Activated T-cell treated with anti-CD3 and anti-CD28 coated beads for 4 hours (primary cell): Measurements from ENCODE around the gene TAAR9.
A peak's percentile ranks its signal among the peaks of the same experiment; 100 is the strongest.

Source experiments
- DNase-seq: peaks from one replicate; pipeline ENCODE4 v3.0.0-alpha.2; 2020

Gene TAAR9, protein sequence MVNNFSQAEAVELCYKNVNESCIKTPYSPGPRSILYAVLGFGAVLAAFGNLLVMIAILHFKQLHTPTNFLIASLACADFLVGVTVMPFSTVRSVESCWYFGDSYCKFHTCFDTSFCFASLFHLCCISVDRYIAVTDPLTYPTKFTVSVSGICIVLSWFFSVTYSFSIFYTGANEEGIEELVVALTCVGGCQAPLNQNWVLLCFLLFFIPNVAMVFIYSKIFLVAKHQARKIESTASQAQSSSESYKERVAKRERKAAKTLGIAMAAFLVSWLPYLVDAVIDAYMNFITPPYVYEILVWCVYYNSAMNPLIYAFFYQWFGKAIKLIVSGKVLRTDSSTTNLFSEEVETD

DNA sequence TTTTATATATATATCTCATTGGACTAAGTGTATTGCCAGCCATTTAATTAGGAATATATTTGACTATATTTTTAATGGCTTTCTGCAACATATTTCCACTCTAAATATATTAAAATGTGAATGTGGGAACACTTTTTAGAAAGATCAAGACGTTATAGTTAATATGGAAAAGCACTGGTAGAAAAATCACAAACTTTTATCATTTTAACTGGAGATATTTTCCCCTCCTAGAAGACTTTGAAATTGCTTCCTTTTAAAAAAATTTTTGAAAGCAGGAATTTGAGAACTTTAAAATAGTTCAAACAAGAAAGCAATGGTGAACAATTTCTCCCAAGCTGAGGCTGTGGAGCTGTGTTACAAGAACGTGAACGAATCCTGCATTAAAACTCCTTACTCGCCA, at the start of gene TAAR9:
TSS of gene TAAR9 (plus strand) at position 301 of the 400 bp plus-strand sequence. CDS start at position 314, 13 bp downstream.
- DNase-seq = no peak

DNA sequence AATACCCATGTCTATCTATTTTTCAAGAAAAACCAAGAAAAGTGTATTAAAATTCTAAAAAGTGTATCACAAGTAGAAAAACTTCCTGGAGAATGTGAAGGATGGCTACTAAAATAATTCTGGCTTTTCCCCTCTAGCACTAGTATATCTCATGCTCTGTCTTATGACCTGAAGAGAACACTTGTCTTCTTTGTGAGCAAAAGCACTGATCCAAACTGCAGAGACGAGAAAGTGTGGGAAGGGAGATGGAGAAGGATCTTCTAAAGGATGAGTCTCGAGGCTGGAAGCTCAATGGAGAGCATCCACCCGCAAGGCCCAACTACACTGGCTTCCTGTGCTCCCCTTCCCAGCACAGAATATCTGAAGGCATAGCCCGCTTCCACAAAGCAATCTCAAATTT, 48.7 kb upstream of the TAAR9 start:
- DNase-seq = no peak

DNA sequence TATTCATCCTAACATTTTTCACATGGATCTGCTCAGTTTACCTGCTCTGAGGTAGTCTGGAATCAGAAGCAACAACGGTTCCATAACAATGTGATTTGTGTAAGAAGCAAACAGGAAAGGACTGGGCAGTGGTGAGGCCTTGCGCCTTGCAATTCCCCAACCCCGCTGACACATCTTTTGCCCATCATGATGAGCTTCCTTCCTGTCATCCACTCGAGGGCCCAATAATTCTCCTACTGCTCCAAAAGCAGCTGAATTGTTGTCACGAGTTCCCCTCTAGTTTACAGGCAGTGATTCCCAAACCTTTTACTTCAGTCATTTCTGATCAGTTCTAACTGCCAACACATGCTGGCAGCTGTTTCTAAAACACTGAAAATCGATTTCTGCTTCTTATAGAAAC, 48.1 kb upstream of the TAAR9 start:
- DNase-seq = no peak

DNA sequence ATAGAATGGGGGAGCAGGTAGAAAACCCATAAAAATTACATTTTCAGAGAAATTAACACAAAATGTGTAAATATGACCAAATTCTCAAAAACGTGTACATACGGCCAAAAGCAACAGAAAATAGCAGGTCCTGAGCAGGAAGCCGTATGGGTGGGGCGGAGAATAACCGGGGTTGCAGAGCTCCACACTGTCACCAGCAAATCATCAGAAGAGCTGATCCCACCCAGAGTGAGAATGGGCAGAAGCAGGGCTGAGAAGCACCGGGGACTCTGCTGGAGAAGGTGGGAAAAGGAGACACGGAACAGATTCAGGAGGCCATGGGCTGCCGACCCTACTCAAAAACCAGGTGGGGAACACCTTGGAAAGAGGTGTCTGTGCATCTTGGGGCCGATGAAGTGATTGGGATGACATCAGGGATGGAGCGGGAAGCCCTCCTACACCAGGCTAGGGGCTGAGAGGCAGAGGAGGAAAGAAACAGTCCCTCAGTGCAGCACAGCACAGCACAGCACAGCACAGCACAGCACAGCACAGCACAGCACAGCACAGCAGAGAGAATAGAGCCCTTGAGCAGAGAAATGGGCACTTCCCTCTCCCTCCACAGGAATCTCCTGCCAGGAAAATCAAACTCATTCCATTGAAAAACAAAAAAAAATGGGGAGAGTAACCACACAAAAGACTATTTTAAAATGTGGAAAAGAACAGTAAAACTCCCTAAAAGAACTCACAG, 47.4 kb upstream of the TAAR9 start:
- DNase-seq = no peak

DNA sequence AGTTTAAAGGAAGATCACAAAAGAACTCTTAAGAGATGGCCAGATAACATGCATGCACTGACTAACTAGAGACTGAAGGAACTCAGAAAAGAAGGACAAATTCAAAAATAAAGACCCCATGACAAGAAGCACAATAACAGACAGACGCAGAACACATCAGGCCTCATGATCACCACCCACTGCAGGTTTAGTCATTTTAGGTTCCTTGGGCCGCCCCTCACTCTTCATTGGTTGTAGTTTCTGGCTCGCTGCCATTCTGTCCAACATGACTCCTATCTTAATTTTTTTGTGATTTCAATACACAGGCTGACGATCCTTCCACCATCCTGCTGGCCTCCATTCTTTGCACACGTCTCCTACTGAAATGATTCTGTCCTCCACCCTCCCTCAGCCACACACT, 46.8 kb upstream of the TAAR9 start:
- DNase-seq = no peak

DNA sequence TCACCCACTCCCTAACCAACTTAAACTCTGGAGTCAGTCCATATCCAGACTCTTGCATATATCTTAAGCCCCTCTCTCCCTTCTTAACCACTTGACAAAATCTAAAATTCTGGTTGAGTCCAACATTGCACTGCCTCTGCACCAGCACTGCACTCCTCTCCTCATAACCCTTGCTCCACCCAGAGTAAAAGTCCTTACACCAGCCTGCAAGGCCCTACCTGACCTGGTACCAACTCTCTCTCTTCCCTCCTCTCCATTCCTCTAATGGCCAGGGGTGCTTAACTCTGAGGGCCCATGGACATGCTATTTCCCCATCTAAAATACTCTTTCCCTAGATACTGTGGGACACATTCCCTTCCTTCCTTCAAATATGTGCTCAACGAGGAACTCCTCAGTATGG, 46.2 kb upstream of the TAAR9 start:
- DNase-seq = no peak

DNA sequence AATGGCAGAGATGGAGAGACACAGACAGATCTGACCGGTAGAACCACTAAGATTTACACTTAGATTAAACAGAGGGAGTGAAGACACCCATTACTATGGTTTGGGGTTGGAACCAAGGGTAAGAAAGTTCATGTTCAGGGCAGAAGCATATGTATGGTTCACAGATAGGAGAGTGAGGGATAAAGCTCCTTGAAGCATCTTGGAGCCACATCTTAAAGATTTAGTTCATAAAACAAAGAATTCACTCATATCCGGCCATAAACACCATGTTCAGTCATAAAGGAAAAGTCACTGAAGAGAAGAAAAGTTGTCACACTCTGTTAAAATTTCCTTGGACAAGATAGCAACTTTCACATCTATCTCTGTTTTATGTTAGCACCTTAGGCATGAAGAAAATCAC, 43.1 kb upstream of the TAAR9 start:
- DNase-seq = no peak

DNA sequence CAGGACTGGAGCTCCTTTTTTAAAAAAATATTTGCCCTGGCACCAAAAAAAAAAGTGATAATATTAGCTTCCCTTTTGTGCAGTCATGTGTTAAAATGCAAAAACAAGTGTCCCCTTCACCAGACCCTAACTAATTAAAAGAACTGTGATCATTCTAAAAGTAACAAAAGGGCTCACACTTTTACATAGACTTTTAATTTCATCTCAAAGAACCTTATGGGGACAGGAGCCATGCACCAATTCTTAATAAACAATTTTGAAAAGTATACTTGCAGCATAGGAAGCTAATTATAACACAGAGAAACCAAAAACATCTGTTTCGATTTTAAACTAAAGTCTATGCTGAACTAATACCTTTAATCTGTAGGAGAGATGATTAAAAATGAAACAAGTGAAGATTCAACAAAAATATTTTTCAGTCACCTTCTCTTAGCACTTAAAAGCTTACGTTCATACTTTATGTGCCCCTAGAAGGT, 42.4 kb upstream of the TAAR9 start:
- DNase-seq = no peak

DNA sequence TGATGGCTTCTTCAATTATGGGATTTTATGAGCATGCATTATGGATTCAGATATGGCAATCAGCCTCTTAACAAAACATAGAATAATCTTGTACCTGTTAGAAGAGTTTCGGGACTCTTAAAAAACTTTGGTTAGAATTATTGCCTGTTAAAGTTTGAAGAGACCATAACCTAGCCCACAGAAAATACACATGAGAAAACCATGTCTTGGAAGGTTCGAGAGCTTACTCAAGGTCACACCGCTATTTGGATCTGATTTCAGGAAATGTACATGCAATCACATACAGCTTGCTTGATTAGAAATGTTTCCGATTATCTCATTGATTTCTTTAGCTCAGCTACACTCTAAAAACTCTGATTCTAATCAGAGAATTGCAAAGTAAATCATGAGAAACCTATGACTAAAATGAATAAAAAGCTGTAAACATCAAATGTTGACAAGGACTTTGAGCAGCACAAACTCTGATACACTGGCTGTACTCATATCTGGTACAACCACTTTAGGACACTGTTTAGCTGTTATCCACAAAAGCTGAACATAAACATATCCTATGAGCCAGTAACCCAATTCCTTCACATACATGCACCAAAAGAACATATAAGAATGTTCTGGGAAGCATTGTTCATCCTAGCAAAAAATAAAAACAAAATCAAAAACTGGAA, 41.4 kb upstream of the TAAR9 start:
- no peak for DNase-seq

DNA sequence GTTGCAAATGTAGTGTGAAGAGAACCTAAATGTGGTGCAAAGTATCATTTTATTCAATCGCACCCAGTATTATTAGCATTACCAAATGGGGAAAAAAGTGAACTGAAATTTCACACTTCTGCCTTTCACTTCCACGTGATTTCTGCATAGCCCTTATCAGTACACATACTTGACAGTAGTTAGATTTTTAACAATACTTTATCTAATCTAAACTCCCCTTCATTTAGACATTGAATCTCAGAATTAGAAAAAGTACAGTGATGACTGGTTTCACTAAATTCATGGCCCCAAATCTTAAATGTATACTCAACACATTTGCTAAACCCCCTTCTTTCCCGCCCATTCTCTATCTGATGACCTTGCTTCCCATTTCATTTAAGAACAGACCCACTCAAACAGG, 39.4 kb upstream of the TAAR9 start:
- no peak for DNase-seq

DNA sequence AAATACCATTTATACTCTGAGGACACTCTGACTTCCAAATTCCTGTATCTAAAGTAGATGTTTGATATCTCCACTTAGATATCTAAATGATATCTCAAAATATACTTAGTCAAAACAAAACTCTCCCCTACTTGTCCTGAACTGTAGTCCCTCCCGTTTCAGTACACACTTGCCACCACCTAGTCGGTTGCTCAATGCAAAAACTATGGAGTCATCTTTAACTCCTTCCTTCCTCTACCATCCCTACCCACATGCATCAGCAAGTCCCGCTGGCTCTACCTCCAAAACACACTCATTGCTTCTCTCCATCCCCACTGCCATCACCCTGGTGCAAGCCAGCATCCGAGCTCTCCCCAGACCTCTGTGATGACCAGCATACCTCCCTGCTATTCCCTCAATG, 38.3 kb upstream of the TAAR9 start:
- DNase-seq = no peak

DNA sequence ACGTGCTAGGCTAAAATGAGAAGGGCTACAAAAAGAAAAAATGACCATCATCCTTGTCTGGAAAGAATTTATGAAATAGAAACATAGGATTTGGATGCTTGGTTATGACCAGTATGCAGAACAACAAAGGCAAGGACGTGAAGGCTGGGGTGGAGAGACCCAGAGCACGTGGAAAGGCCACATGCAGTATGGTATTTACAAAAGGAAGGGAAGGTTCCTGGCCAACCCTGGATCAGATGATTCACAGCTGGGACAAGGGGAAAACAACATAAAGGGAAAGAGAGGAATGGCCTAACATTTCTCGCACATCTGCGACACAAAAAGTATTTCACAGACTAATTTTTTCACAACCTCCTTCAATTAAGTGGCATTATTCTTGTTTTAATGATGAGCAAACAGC, 33.3 kb upstream of the TAAR9 start:
- DNase-seq = no peak

DNA sequence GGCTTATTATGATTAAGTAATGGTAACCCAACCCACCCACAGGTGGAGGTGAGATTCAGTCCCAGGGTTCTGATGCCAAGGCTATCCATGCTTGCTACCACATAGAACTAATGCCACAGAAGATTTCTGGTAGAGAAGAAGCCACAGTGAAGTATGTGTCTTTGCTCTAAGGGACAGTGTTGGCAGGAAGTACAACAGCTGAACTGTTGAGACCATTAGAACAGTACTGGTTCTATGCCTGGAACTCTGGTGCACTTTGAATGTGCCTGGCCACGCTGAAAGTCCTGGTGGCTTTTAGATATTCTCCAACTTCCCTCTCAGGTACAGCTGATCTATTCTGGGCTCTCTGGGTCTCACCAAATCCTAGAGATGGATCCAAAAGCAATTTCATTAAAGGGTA, 32.9 kb upstream of the TAAR9 start:
- DNase-seq = no peak

DNA sequence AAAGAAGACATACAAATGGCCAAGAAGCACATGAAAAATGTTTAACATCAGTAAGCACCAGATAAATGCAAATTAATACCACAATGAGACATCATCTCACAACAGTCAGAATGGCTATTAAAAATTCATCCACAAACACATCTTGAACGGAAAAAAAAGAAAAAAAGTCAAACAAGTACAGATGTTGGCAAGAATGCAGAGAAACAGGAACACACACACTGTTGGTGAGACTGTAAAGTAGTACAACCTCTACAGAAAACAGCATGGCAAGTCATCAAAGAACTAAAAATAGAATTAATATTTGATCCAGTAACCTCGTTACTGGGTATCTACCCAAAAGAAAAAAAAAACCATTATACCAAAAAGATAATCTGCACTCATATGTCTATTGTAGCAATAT, 31.6 kb upstream of the TAAR9 start:
- no peak for DNase-seq

DNA sequence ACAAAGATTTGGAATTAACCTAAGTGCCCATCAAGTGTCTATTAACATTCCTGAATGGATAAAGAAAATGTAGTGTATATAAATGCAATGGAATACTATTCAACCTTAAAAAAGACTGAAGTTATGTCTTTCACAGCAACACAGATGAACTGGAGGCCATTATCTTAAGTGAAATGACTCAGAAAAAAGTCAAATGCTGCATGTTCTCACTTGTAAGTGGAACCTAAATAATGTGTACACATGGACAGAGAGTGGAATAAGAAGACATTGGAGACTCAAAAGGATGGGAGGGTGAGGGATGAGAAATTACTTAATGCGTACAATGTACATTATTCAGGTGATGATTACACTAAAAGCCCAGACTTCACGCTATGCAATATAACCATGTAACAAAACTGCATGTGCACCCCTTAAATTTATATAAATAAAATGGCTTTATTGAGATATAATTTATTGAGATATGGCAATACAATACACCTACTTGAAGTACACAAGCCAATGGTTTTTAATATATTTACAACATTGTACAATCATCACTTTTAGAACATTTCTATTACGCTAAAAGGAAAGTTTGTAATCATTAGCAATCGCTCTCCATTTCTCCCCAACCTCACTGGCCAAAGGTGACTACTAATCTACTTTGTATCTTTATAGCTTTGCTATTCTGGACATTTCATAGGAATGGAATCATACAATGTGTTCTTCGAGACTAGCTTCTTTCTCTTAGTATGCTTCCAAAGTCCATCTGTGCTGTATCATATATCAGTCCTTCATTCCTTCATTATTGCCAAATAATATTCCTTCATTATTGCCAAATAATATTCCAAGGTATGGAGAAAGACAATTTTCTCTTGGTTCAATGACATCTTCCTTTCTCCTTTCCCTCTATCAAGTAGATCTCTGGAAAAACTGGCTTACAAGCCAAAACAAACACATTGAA, 30.9 kb upstream of the TAAR9 start:
- no peak for DNase-seq

DNA sequence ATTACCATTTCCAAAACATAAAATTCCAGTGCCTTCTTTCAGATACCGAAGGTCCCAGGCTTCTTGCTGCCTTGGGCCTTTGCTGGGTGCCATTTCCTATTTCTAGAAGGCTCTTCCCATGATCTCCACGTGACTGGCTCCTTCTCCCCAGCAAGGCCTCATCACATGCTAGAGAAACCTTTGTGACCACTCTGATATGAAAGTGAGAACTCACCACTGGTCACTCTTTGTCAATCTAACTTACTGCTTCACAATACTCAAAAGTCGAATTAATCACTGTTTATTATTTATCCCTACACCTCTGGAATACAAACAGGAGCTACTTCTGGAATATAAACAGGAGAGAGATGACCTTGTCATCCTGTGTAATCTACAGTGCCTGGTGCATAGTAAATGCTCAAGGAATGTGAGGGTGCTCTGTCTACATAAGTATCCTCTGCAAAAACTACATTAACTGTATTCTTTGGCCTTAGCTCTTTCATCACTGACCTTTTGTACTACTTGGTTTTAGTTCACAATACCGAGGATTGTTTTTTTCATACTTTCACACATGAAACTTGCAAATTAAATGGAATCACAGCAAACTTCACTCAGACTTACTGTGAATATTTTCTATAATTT, 26.8 kb upstream of the TAAR9 start:
- no peak for DNase-seq

DNA sequence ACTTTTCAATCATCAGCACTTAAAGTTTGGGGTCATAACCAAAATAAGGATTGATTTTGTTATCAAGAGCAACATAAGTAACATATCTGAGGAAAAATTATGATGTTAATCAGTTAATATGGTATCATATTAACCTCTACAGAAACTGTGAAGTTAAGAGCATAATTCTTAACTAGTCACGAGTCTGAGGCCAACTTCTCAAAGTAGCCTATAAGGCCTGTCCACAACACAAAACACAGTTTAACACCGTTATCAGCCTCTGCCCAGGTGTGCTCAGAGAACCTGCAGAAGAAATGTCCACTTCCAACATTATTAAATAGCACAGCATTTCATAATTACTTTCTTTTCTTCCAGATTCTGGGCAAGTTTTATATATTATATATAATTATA, 26.3 kb upstream of the TAAR9 start:
- no peak for DNase-seq

DNA sequence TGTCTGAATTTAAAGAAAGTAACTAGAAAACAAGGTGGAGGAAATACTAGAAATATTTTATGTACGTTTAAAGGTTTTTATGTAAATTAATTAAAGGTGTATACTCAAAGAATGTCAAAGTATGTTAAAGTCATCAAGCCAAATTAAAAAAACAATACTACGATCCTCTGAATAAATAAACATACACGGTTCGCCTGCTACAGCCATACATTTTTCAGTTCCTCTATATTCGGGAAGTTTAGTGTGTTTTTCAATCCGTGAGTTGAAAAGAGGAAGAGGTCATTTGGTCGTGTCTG, 25.8 kb upstream of the TAAR9 start:
- DNase-seq = no peak

DNA sequence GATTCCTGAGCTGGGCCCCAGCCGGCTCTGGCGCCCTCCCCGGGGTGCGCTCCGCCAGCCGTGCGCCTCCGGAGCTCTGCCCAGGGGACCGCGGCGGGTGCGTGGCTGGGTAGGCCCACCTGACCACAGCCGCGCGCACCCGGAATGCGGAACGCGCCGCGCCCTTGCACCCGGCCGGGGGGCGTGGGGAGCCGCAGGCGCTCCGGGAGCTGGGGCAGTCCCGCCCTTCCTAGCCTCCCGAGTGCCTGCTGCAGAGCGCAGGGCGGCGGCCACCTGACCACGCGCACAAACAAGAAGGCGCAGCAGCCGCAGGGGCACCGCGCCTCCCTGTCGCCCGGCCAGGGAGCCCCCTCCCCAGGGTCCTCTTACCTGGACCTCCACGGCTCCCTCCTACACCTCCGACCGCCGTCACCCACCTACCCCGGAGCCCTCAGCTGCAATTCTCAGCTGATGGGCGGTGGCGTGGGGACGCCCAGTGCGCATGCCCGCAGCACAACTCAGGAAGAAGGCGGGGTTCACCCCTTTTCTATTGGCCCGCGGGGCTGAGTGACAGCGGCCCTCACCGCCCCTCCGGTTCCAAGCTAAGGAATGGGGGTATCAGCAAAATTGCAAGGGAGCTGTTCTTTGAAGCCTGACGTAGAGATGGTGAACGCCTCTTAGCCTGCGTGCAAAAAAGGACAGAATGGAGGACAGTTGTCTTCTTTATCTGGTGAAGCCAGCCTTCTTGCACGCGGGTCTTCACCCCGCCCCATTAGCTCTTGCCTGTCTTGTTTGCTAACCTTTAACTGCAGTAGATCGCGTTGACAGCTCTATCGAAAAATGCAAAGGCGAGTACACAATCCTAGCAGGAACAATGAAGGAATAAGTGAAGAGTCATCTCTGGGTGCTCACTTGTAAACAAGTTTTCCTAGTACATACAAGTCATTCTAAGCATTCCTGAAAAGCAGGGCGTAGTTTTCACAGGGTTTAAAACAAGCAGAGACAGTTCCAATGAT, 25.1 kb upstream of the TAAR9 start, which contains the start of gene STX7:
TSS of gene STX7 (minus strand) at position 479 of the 995 bp plus-strand sequence. CDS start 9,586 bp downstream, outside the sequence.
- peak; percentile 79 for DNase-seq

DNA sequence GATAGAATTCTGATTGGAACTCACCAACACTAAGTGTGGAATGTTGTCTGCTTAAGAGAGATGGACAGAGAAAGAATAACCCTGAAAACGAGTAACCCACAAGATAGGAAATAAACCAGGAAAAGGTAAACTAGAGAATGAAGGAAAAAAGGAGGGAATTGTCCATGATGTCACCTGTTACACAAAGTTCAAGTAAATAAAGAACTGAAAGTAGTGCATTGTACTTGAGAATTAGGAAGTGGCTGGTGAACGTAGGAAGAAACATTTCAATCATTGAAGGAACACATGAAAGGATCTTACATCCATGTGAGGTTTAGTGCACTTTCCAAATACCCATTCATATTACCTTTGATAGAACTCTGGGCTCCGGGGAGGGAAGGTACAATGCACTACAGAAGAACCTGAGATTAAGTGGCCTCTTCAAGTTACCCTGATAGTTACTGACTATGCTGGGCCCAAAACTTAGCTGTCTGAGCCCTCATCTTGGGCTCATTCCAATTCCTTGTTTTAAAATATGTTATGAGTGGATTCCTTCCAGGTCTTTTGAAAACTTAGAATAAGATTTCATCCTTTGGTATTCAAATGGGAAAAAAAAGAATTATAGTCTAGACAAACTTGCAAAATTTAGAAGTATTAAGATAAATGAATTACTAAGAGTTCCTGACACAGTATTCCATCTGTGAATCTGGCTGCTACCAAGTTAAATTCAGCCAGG, 24.1 kb upstream of the TAAR9 start:
- no peak for DNase-seq
